Stimulated activated CD4-positive, alpha-beta T cell treated with anti-CD3 and anti-CD28 coated beads, Interleukin-15, amount 100 ng/mL, for 48 hours (primary cell): ENCODE results near the gene ABCG2.
"Not testable (repeated sequence)": the region's sequence is repeated elsewhere in the genome, so short reads cannot be mapped to it uniquely, and the experiment has no call there.

Experiments used
- DNase-seq, 2 donors: peaks; one replicate each; pipeline ENCODE4 v3.0.0-alpha.2; 2020; ENCODE audit warnings: low read depth in 2 of 2

ABCG2 gene

GRCh38 chr4:88112856-88113255 lies 45.6 kb downstream of the ABCG2 start:
- no peak for DNase-seq

- no peak for DNase-seq
These were observed 47.6 kb downstream of the ABCG2 start for GRCh38 chr4:88110826-88111225.

- DNase-seq: no peak
These were observed 49.1 kb downstream of the ABCG2 start for GRCh38 chr4:88109123-88109881.

- DNase-seq: no peak
These were observed 49.7 kb downstream of the ABCG2 start for GRCh38 chr4:88108747-88109122.

- not testable (repeated sequence) for DNase-seq
These were observed 50.4 kb downstream of the ABCG2 start for GRCh38 chr4:88108108-88108465.

- DNase-seq: no peak
These were observed 50.9 kb downstream of the ABCG2 start for GRCh38 chr4:88107406-88108107.

- no peak for DNase-seq
These were observed 52.2 kb downstream of the ABCG2 start for GRCh38 chr4:88106205-88106604.

GRCh38 chr4:88104902-88105610 lies 53.4 kb downstream of the ABCG2 start:
- no peak for DNase-seq

- DNase-seq: no peak
These were observed 56.4 kb downstream of the ABCG2 start for GRCh38 chr4:88102026-88102425.

- no peak for DNase-seq
These were observed 57.3 kb downstream of the ABCG2 start for GRCh38 chr4:88101165-88101564.

GRCh38 chr4:88098993-88099752 lies 59.3 kb downstream of the ABCG2 start:
- DNase-seq: no peak

GRCh38 chr4:88097781-88098180 lies 60.7 kb downstream of the ABCG2 start:
- no peak for DNase-seq

GRCh38 chr4:88097301-88097700 lies 61.1 kb downstream of the ABCG2 start:
- no peak for DNase-seq

GRCh38 chr4:88093874-88094273 lies 64.6 kb downstream of the ABCG2 start:
- no peak for DNase-seq

- no peak for DNase-seq
These were observed 67.1 kb downstream of the ABCG2 start for GRCh38 chr4:88091378-88091777.

GRCh38 chr4:88090898-88091297 lies 67.5 kb downstream of the ABCG2 start:
- no peak for DNase-seq

- no peak for DNase-seq
These were observed 71.4 kb downstream of the ABCG2 start for GRCh38 chr4:88087004-88087403.

- no peak for DNase-seq
These were observed 77.8 kb downstream of the ABCG2 start for GRCh38 chr4:88080626-88081025.

- no peak for DNase-seq
These were observed 79.9 kb downstream of the ABCG2 start for GRCh38 chr4:88078579-88078978.

GRCh38 chr4:88077911-88078524 lies 80.4 kb downstream of the ABCG2 start:
- DNase-seq: no peak

GRCh38 chr4:88075336-88075735 lies 83.1 kb downstream of the ABCG2 start:
- DNase-seq: no peak

- no peak for DNase-seq
These were observed 88.4 kb downstream of the ABCG2 start for GRCh38 chr4:88070031-88070430.
